Measurements from ENCODE around the gene BZW1. TPM values are rescaled to one million over a fixed set of nuclear protein-coding genes. Genes with fewer than 3 reads are reported as not detected.
A peak's percentile ranks its signal among the peaks of the same experiment; 100 is the strongest.

BZW1 gene
- total RNA-seq, 6 donors from 2014 or later = 80.7 to 327 (median 160) TPM

- Histone ChIP-seq H3K9me3 (no peaks in the 10 kb centered on the region), H3K27me3 (no peaks in the 10 kb centered on the region), H3K36me3 (no peaks in the 10 kb centered on the region), H3K27ac (no peak overlapping the region), H3K4me1 (peaks cover 0 to 13% (median 3%) of the 10 kb centered on the region in 4 donors), H3K4me3 (no peak overlapping the region)
- no peak for DNase-seq
- 64 to 67% methylated on average over 1 of the region's 1 CpG for WGBS, 2 donors
- no peak for ATAC-seq (ENCODE audit: low FRiP score in 2 of 2)
- TF ChIP-seq CTCF (IDR thresholded peaks at IDR 0.05) (no peak), POLR2AphosphoS5 (IDR thresholded peaks at IDR 0.05) (no peak), POLR2A (IDR thresholded peaks at IDR 0.05) (no peak), EP300 (IDR thresholded peaks at IDR 0.05) (no peak)
Observed at GRCh38 chr2:200790185-200790584, 21.5 kb upstream of the BZW1 start.

- Histone ChIP-seq H3K4me1 (peaks cover 0 to 12% (median 3%) of the 10 kb centered on the region in 4 donors), H3K27ac (no peak overlapping the region), H3K4me3 (no peak overlapping the region), H3K27me3 (no peaks in the 10 kb centered on the region), H3K9me3 (no peaks in the 10 kb centered on the region), H3K36me3 (no peaks in the 10 kb centered on the region)
- TF ChIP-seq CTCF (IDR thresholded peaks at IDR 0.05) (no peak), EP300 (IDR thresholded peaks at IDR 0.05) (no peak), POLR2A (IDR thresholded peaks at IDR 0.05) (no peak), POLR2AphosphoS5 (IDR thresholded peaks at IDR 0.05) (no peak)
- ATAC-seq (ENCODE audit: low FRiP score in 2 of 2) (no peak), DNase-seq (no peak)
Observed at GRCh38 chr2:200791905-200792304, 19.8 kb upstream of the BZW1 start.

- no peaks in the 10 kb centered on the region for H3K36me3 ChIP-seq
- no peaks in the 10 kb centered on the region for H3K27me3 ChIP-seq
- H3K27ac ChIP-seq = no peak overlapping the region
- H3K4me1 ChIP-seq = peaks cover 0 to 13% (median 4%) of the 10 kb centered on the region in 4 donors
- no peak for TF ChIP-seq EP300 (IDR thresholded peaks at IDR 0.05)
- TF ChIP-seq POLR2AphosphoS5 (IDR thresholded peaks at IDR 0.05) = no peak
- TF ChIP-seq CTCF (IDR thresholded peaks at IDR 0.05) = no peak
- TF ChIP-seq POLR2A (IDR thresholded peaks at IDR 0.05) = no peak
- no peak for DNase-seq
- no peaks in the 10 kb centered on the region for H3K9me3 ChIP-seq
- WGBS, 2 donors = 74 to 82% methylated on average over 2 of the region's 2 CpGs
- H3K4me3 ChIP-seq = no peak overlapping the region
- ATAC-seq (ENCODE audit: low FRiP score in 2 of 2) = no peak
Observed at GRCh38 chr2:200794143-200794542, 17.6 kb upstream of the BZW1 start.

GRCh38 chr2:200795028-200795440 is 16.7 kb upstream of the BZW1 start:
- no peak overlapping the region for H3K27ac ChIP-seq
- WGBS, 2 donors = 61 to 73% methylated on average over 8 of the region's 8 CpGs
- ATAC-seq (ENCODE audit: low FRiP score in 2 of 2) = peak; percentile 34 to 90

More at GRCh38 chr2:200795028-200795440, 16.7 kb upstream of the BZW1 start:
- Histone ChIP-seq H3K9me3 (no peaks in the 10 kb centered on the region), H3K36me3 (no peaks in the 10 kb centered on the region), H3K4me3 (no peak overlapping the region), H3K27me3 (no peaks in the 10 kb centered on the region), H3K4me1 (peaks cover 0 to 13% (median 4%) of the 10 kb centered on the region in 4 donors)
- TF ChIP-seq CTCF (IDR thresholded peaks at IDR 0.05) (no peak), POLR2AphosphoS5 (IDR thresholded peaks at IDR 0.05) (no peak), EP300 (IDR thresholded peaks at IDR 0.05) (no peak), POLR2A (IDR thresholded peaks at IDR 0.05) (no peak)
- DNase-seq = peak in 1 of 2 donors; percentile 38
